Transverse colon (tissue), 4 donors: ENCODE data around the gene NDUFS3.

Experiments used
- CTCF ChIP-seq, 5 experiments: fragments of 200-600 bp in 3 of 5; fragments of 450-650 bp in 2 of 5; sonication (generic) in 3 of 5; IDR thresholded peaks; 1 replicate in 2 of 5; 2 replicates in 3 of 5; pipeline ENCODE4 v1.5.1; 2016 to 2017; ENCODE audit warnings: antibody characterized with exemption in 5 of 5, inconsistent platforms in 3 of 5, mild to moderate bottlenecking in 2 of 5, moderate library complexity in 1 of 5
- POLR2A ChIP-seq: fragments of 450-650 bp; IDR thresholded peaks from one replicate; pipeline ENCODE4 v1.6.1; 2016; ENCODE audit warnings: antibody characterized with exemption, mild to moderate bottlenecking, moderate library complexity
- POLR2AphosphoS5 ChIP-seq, 3 donors: sonication (generic); formaldehyde crosslinking; IDR thresholded peaks; one replicate each; pipeline ENCODE4 v1.6.1; 2016; ENCODE audit warnings: antibody characterized with exemption in 3 of 3

GRCh38 chr11:47539681-47540039 is 39.2 kb upstream of the NDUFS3 start:
- no peak for TF ChIP-seq CTCF (IDR thresholded peaks at IDR 0.05)
- TF ChIP-seq POLR2A: no peak
- no peak for TF ChIP-seq POLR2AphosphoS5 (IDR thresholded peaks at IDR 0.05)
